Fibroblast of lung (primary cell): Measurements from ENCODE around the gene RARRES2.

Experiments used
- EZH2 ChIP-seq: IDR thresholded peaks from 2 replicates; pipeline ENCODE4 v1.5.1; 2012; ENCODE audit warnings: low read length, control low read depth, mild to moderate bottlenecking; ENCODE audit errors: missing control alignments
- TF ChIP-seq, protein P1 (sequence below), 2 donors: IDR thresholded peaks in 1 of 2; conservative IDR thresholded peaks in 1 of 2; 1 replicate in 1 of 2; 2 replicates in 1 of 2; pipeline ENCODE4 v1.5.1; 2011 to 2012; ENCODE audit warnings: low read length in 2 of 2, control low read depth in 1 of 2, inconsistent platforms in 1 of 2, low read depth in 1 of 2, mild to moderate bottlenecking in 1 of 2

DNA sequence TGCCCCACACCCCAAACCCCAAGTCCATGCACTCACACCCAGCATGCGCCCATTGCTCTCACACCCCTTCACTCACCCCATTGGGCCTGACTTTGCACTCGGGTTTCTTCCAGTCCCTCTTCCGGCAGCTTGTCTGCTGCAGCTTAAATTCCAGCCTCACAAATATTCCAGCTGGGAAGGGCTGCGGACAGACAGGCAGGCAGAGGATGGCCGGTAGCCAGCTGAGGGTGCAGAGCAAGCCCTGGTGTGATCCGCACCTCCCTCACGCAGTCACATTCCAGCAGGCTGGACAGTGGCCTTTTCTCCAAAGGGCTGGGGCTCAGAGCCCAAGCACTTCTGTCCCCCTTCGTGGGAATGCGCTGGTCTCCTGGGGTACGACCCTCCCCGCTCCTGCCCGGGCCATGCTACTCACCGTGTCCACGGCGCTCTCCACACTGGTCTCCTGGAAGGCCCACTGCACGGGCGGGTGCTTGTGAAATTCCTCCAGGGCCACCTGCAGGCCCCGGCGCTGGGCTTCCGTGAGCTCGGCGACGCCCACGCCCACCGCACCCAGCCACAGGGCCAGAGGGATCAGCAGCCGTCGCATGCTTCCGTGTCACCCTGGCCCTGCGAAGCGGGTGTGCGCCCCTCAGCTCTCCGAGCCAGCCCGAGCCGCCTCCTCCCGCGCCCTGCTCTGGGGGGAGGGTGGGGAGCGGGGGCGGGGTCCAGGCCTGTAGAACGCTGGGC, 1.2 kb downstream of the RARRES2 start:
- TF ChIP-seq, protein P1, sequence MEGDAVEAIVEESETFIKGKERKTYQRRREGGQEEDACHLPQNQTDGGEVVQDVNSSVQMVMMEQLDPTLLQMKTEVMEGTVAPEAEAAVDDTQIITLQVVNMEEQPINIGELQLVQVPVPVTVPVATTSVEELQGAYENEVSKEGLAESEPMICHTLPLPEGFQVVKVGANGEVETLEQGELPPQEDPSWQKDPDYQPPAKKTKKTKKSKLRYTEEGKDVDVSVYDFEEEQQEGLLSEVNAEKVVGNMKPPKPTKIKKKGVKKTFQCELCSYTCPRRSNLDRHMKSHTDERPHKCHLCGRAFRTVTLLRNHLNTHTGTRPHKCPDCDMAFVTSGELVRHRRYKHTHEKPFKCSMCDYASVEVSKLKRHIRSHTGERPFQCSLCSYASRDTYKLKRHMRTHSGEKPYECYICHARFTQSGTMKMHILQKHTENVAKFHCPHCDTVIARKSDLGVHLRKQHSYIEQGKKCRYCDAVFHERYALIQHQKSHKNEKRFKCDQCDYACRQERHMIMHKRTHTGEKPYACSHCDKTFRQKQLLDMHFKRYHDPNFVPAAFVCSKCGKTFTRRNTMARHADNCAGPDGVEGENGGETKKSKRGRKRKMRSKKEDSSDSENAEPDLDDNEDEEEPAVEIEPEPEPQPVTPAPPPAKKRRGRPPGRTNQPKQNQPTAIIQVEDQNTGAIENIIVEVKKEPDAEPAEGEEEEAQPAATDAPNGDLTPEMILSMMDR (conservative IDR thresholded peaks at IDR 0.05 in 1 of 2, IDR thresholded peaks at IDR 0.05 in 1 of 2; ENCODE audit: low read depth in 1 of 2, low read length in 2 of 2) = peak in 1 of 2 donors; percentile 14
- no peak for TF ChIP-seq EZH2
